ENCODE data around the gene CNTNAP2.

CNTNAP2 gene

GRCh38 chr7:146414937-146415336, 298.3 kb downstream of the CNTNAP2 start:
- H3K14ac ChIP-seq (ENCODE audit: low read length) = no peak overlapping the region
- H3K27me3 ChIP-seq (ENCODE audit: insufficient read depth, low read length) = no peaks in the 10 kb centered on the region
- H3K27ac ChIP-seq (ENCODE audit: low read depth, low read length) = no peak overlapping the region
- H2BK120ac ChIP-seq (ENCODE audit: insufficient read depth, low read length, poor library complexity) = no peak overlapping the region
- H2BK5ac ChIP-seq (ENCODE audit: low read depth, low read length, poor library complexity) = no peak overlapping the region
- no peak overlapping the region for H3K9ac ChIP-seq (ENCODE audit: low read length)
- DNase-seq = no peak
- no peak overlapping the region for H2AFZ ChIP-seq (ENCODE audit: insufficient read depth, low read length, poor library complexity)
- H4K8ac ChIP-seq (ENCODE audit: low read depth, low read length) = no peak overlapping the region
- H2AK5ac ChIP-seq (ENCODE audit: low read length) = no peak overlapping the region
- no peak overlapping the region for H2BK12ac ChIP-seq (ENCODE audit: low read length)
- no peak overlapping the region for H3K4me2 ChIP-seq (ENCODE audit: low read length)
- H3K4ac ChIP-seq (ENCODE audit: low read depth, low read length) = no peak overlapping the region
- no peak overlapping the region for H4K12ac ChIP-seq (ENCODE audit: low read depth, low read length)
- no peaks in the 10 kb centered on the region for H3K4me1 ChIP-seq (ENCODE audit: control insufficient read depth in 1 of 2, insufficient read depth in 2 of 2, low read length in 2 of 2)
- no peak overlapping the region for H3K23ac ChIP-seq (ENCODE audit: low read length)
- no peaks in the 10 kb centered on the region for H3K36me3 ChIP-seq (ENCODE audit: control insufficient read depth in 1 of 2, insufficient read depth in 2 of 2, low read length in 2 of 2)
- H3K79me1 ChIP-seq (ENCODE audit: low read length) = no peaks in the 10 kb centered on the region
- H3K18ac ChIP-seq (ENCODE audit: low read length) = no peak overlapping the region
- no peaks in the 10 kb centered on the region for H3K9me3 ChIP-seq (ENCODE audit: insufficient read depth, low read depth, low read length)
- no CpG with 5 or more reads among the region's 2 CpGs for WGBS (ENCODE audit: extremely low coverage, insufficient coverage, insufficient read length)
- H3K79me2 ChIP-seq (ENCODE audit: control insufficient read depth, insufficient read depth, low read length, poor library complexity) = no peaks in the 10 kb centered on the region
- no peak overlapping the region for H3K4me3 ChIP-seq (ENCODE audit: low read depth, low read length)
- H4K91ac ChIP-seq (ENCODE audit: low read depth, low read length) = no peak overlapping the region

GRCh38 chr7:146417176-146417575, 300.6 kb downstream of the CNTNAP2 start:
- Histone ChIP-seq H2BK120ac (ENCODE audit: insufficient read depth, low read length, poor library complexity) (no peak overlapping the region), H3K9me3 (ENCODE audit: insufficient read depth, low read depth, low read length) (no peaks in the 10 kb centered on the region), H3K36me3 (ENCODE audit: control insufficient read depth in 1 of 2, insufficient read depth in 2 of 2, low read length in 2 of 2) (no peaks in the 10 kb centered on the region), H3K27ac (ENCODE audit: low read depth, low read length) (no peak overlapping the region), H3K18ac (ENCODE audit: low read length) (no peak overlapping the region), H3K14ac (ENCODE audit: low read length) (no peak overlapping the region), H3K4ac (ENCODE audit: low read depth, low read length) (no peak overlapping the region), H3K27me3 (ENCODE audit: insufficient read depth, low read length) (no peaks in the 10 kb centered on the region), H2BK5ac (ENCODE audit: low read depth, low read length, poor library complexity) (no peak overlapping the region), H4K91ac (ENCODE audit: low read depth, low read length) (no peak overlapping the region), H2BK12ac (ENCODE audit: low read length) (no peak overlapping the region), H3K4me3 (ENCODE audit: low read depth, low read length) (no peak overlapping the region), H3K79me1 (ENCODE audit: low read length) (no peaks in the 10 kb centered on the region), H3K9ac (ENCODE audit: low read length) (no peak overlapping the region), H2AK5ac (ENCODE audit: low read length) (no peak overlapping the region), H3K23ac (ENCODE audit: low read length) (no peak overlapping the region), H4K12ac (ENCODE audit: low read depth, low read length) (no peak overlapping the region), H4K8ac (ENCODE audit: low read depth, low read length) (no peak overlapping the region), H3K4me1 (ENCODE audit: control insufficient read depth in 1 of 2, insufficient read depth in 2 of 2, low read length in 2 of 2) (no peaks in the 10 kb centered on the region), H3K4me2 (ENCODE audit: low read length) (no peak overlapping the region), H3K79me2 (ENCODE audit: control insufficient read depth, insufficient read depth, low read length, poor library complexity) (no peaks in the 10 kb centered on the region), H2AFZ (ENCODE audit: insufficient read depth, low read length, poor library complexity) (no peak overlapping the region)
- no peak for DNase-seq

DNA sequence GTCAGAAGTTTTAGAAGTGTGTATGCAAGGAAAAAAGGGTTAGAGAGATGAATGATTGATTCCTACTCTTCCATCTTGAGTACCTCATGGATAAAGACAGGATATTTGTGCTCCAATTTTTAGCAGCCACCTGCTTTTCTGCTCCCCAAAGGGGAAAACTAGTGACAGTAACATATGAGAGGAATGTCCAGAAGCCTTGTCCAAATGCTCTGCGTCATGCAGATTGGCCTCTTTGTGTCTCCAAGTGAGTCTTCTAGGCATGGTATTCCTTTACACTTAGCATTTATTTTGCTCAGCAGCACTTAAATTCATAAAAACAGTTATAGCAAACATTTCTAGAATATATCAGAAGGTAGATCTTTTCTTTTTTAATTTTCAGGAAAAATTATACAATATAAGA, 306.8 kb downstream of the CNTNAP2 start:
- Histone ChIP-seq H3K79me2 (ENCODE audit: control insufficient read depth, insufficient read depth, low read length, poor library complexity) (no peaks in the 10 kb centered on the region), H4K91ac (ENCODE audit: low read depth, low read length) (no peak overlapping the region), H3K9ac (ENCODE audit: low read length) (no peak overlapping the region), H3K27ac (ENCODE audit: low read depth, low read length) (no peak overlapping the region), H2BK120ac (ENCODE audit: insufficient read depth, low read length, poor library complexity) (no peak overlapping the region), H3K4me1 (ENCODE audit: control insufficient read depth in 1 of 2, insufficient read depth in 2 of 2, low read length in 2 of 2) (no peaks in the 10 kb centered on the region), H3K23ac (ENCODE audit: low read length) (no peak overlapping the region), H2AFZ (ENCODE audit: insufficient read depth, low read length, poor library complexity) (no peak overlapping the region), H3K9me3 (ENCODE audit: insufficient read depth, low read depth, low read length) (no peaks in the 10 kb centered on the region), H3K18ac (ENCODE audit: low read length) (no peak overlapping the region), H4K12ac (ENCODE audit: low read depth, low read length) (no peak overlapping the region), H3K14ac (ENCODE audit: low read length) (no peak overlapping the region), H2BK5ac (ENCODE audit: low read depth, low read length, poor library complexity) (no peak overlapping the region), H3K4me3 (ENCODE audit: low read depth, low read length) (no peak overlapping the region), H3K4ac (ENCODE audit: low read depth, low read length) (no peak overlapping the region), H2BK12ac (ENCODE audit: low read length) (no peak overlapping the region), H3K27me3 (ENCODE audit: insufficient read depth, low read length) (no peaks in the 10 kb centered on the region), H3K36me3 (ENCODE audit: control insufficient read depth in 1 of 2, insufficient read depth in 2 of 2, low read length in 2 of 2) (no peaks in the 10 kb centered on the region), H4K8ac (ENCODE audit: low read depth, low read length) (no peak overlapping the region), H3K4me2 (ENCODE audit: low read length) (no peak overlapping the region), H3K79me1 (ENCODE audit: low read length) (no peaks in the 10 kb centered on the region), H2AK5ac (ENCODE audit: low read length) (no peak overlapping the region)
- no CpG with 5 or more reads among the region's 1 CpG for WGBS (ENCODE audit: extremely low coverage, insufficient coverage, insufficient read length)
- no peak for DNase-seq

DNA sequence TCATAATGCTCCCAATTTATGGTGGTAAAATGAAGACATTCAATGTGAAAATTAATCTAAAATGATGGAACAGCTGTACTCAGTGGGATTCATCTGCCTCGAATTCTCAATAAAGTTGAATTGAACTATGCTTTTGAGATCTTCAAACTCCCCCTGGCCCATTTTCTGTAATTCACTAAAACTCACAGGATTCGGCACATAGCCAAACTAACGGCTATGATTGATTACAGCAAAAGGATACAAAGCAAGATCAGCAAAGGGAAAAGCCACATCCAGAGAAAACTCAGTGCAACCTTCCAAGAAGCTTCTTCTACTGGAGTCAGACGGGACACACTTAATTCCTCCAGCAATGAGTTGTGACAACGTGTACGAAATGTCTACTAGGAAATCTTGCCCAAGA, 307.5 kb downstream of the CNTNAP2 start:
- Histone ChIP-seq H2BK120ac (ENCODE audit: insufficient read depth, low read length, poor library complexity) (no peak overlapping the region), H4K8ac (ENCODE audit: low read depth, low read length) (no peak overlapping the region), H2AFZ (ENCODE audit: insufficient read depth, low read length, poor library complexity) (no peak overlapping the region), H3K36me3 (ENCODE audit: control insufficient read depth in 1 of 2, insufficient read depth in 2 of 2, low read length in 2 of 2) (no peaks in the 10 kb centered on the region), H3K4ac (ENCODE audit: low read depth, low read length) (no peak overlapping the region), H2BK5ac (ENCODE audit: low read depth, low read length, poor library complexity) (no peak overlapping the region), H3K27me3 (ENCODE audit: insufficient read depth, low read length) (no peaks in the 10 kb centered on the region), H3K79me2 (ENCODE audit: control insufficient read depth, insufficient read depth, low read length, poor library complexity) (no peaks in the 10 kb centered on the region), H3K18ac (ENCODE audit: low read length) (no peak overlapping the region), H3K9me3 (ENCODE audit: insufficient read depth, low read depth, low read length) (no peaks in the 10 kb centered on the region), H3K9ac (ENCODE audit: low read length) (no peak overlapping the region), H3K4me2 (ENCODE audit: low read length) (no peak overlapping the region), H4K91ac (ENCODE audit: low read depth, low read length) (no peak overlapping the region), H2BK12ac (ENCODE audit: low read length) (no peak overlapping the region), H4K12ac (ENCODE audit: low read depth, low read length) (no peak overlapping the region), H3K27ac (ENCODE audit: low read depth, low read length) (no peak overlapping the region), H3K23ac (ENCODE audit: low read length) (no peak overlapping the region), H3K14ac (ENCODE audit: low read length) (no peak overlapping the region), H3K79me1 (ENCODE audit: low read length) (no peaks in the 10 kb centered on the region), H2AK5ac (ENCODE audit: low read length) (no peak overlapping the region), H3K4me3 (ENCODE audit: low read depth, low read length) (no peak overlapping the region), H3K4me1 (ENCODE audit: control insufficient read depth in 1 of 2, insufficient read depth in 2 of 2, low read length in 2 of 2) (no peaks in the 10 kb centered on the region)
- no peak for DNase-seq
- no CpG with 5 or more reads among the region's 6 CpGs for WGBS (ENCODE audit: extremely low coverage, insufficient coverage, insufficient read length)

DNA sequence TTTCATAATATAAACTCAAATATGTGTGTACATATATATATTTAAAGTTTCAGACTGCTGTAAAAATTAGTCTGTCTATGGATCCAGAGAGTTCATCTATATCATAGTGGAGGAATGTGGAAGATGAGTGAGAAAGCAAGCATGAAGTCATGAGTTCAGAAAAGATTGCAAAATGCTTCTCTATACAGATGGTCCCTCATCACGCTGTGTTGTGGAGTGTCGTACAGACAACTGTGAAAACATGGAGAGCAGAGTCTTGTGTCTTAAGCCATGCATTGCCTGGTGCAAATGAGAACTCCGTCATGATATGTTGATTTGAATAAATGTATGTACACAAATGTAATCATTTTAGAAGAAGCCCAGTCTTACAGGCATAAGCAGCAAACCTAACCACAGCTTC, 316.9 kb downstream of the CNTNAP2 start:
- H3K23ac ChIP-seq (ENCODE audit: low read length) = no peak overlapping the region
- H2AK5ac ChIP-seq (ENCODE audit: low read length) = no peak overlapping the region
- DNase-seq = no peak
- H4K12ac ChIP-seq (ENCODE audit: low read depth, low read length) = no peak overlapping the region
- H3K4me1 ChIP-seq (ENCODE audit: control insufficient read depth in 1 of 2, insufficient read depth in 2 of 2, low read length in 2 of 2) = no peaks in the 10 kb centered on the region
- WGBS (ENCODE audit: extremely low coverage, insufficient coverage, insufficient read length) = no CpG with 5 or more reads among the region's 3 CpGs
- no peaks in the 10 kb centered on the region for H3K79me2 ChIP-seq (ENCODE audit: control insufficient read depth, insufficient read depth, low read length, poor library complexity)
- no peak overlapping the region for H2AFZ ChIP-seq (ENCODE audit: insufficient read depth, low read length, poor library complexity)
- H3K9ac ChIP-seq (ENCODE audit: low read length) = no peak overlapping the region
- H3K4me3 ChIP-seq (ENCODE audit: low read depth, low read length) = no peak overlapping the region
- no peak overlapping the region for H2BK120ac ChIP-seq (ENCODE audit: insufficient read depth, low read length, poor library complexity)
- no peak overlapping the region for H4K8ac ChIP-seq (ENCODE audit: low read depth, low read length)
- no peak overlapping the region for H3K27ac ChIP-seq (ENCODE audit: low read depth, low read length)
- no peaks in the 10 kb centered on the region for H3K79me1 ChIP-seq (ENCODE audit: low read length)
- H2BK12ac ChIP-seq (ENCODE audit: low read length) = no peak overlapping the region
- H3K14ac ChIP-seq (ENCODE audit: low read length) = no peak overlapping the region
- no peak overlapping the region for H2BK5ac ChIP-seq (ENCODE audit: low read depth, low read length, poor library complexity)
- no peak overlapping the region for H3K4ac ChIP-seq (ENCODE audit: low read depth, low read length)
- no peak overlapping the region for H4K91ac ChIP-seq (ENCODE audit: low read depth, low read length)
- H3K9me3 ChIP-seq (ENCODE audit: insufficient read depth, low read depth, low read length) = no peaks in the 10 kb centered on the region
- H3K4me2 ChIP-seq (ENCODE audit: low read length) = no peak overlapping the region
- H3K18ac ChIP-seq (ENCODE audit: low read length) = no peak overlapping the region
- no peaks in the 10 kb centered on the region for H3K27me3 ChIP-seq (ENCODE audit: insufficient read depth, low read length)
- H3K36me3 ChIP-seq (ENCODE audit: control insufficient read depth in 1 of 2, insufficient read depth in 2 of 2, low read length in 2 of 2) = no peaks in the 10 kb centered on the region
